Measurements from ENCODE around the gene PRTN3. TPM values are rescaled to one million over a fixed set of nuclear protein-coding genes. Genes with fewer than 3 reads are reported as not detected.

The PRTN3 gene
- total and polyA plus RNA-seq, 3 donors from 2014 or later = 1.0 to 1.8 TPM; not detected in 1

DNA sequence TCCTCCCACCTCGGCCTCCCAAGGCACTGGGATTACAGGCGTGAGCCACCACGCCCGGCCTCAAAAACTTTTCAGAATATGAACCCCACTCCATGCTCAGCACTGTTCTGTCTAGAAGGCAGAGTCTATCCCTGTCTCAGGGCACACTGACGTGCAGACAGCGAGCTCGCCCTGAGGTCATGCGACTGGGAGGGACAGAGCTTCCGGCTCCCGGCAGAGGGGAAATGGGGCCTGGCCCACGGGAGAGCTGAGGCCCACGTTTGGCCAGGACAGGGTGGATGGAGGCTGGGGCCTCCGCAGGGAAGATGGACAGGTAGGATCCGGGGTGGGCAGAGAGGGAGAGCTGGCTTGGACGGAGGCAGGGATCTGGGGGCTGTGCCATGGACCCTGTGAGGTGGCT, 15.9 kb upstream of the PRTN3 start:
- H3K9me3 ChIP-seq = no peaks in the 10 kb centered on the region
- no peak overlapping the region for H3K27ac ChIP-seq
- no peaks in the 10 kb centered on the region for H3K4me1 ChIP-seq
- no peaks in the 10 kb centered on the region for H3K36me3 ChIP-seq (ENCODE audit: low read depth, missing control alignments)
- TF ChIP-seq POLR2A (IDR thresholded peaks at IDR 0.05) = no peak
- TF ChIP-seq, protein P1, sequence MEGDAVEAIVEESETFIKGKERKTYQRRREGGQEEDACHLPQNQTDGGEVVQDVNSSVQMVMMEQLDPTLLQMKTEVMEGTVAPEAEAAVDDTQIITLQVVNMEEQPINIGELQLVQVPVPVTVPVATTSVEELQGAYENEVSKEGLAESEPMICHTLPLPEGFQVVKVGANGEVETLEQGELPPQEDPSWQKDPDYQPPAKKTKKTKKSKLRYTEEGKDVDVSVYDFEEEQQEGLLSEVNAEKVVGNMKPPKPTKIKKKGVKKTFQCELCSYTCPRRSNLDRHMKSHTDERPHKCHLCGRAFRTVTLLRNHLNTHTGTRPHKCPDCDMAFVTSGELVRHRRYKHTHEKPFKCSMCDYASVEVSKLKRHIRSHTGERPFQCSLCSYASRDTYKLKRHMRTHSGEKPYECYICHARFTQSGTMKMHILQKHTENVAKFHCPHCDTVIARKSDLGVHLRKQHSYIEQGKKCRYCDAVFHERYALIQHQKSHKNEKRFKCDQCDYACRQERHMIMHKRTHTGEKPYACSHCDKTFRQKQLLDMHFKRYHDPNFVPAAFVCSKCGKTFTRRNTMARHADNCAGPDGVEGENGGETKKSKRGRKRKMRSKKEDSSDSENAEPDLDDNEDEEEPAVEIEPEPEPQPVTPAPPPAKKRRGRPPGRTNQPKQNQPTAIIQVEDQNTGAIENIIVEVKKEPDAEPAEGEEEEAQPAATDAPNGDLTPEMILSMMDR (IDR thresholded peaks at IDR 0.05) = no peak
- no peaks in the 10 kb centered on the region for H3K27me3 ChIP-seq
- intact Hi-C loops (cut with DNase I; ENCODE audit: low total_unique reads) = no loop called here
- no peak for DNase-seq
- WGBS, 2 donors = 81 to 89% methylated on average over 12 to 15 of the region's 15 CpGs
- no peak overlapping the region for H3K4me3 ChIP-seq

DNA sequence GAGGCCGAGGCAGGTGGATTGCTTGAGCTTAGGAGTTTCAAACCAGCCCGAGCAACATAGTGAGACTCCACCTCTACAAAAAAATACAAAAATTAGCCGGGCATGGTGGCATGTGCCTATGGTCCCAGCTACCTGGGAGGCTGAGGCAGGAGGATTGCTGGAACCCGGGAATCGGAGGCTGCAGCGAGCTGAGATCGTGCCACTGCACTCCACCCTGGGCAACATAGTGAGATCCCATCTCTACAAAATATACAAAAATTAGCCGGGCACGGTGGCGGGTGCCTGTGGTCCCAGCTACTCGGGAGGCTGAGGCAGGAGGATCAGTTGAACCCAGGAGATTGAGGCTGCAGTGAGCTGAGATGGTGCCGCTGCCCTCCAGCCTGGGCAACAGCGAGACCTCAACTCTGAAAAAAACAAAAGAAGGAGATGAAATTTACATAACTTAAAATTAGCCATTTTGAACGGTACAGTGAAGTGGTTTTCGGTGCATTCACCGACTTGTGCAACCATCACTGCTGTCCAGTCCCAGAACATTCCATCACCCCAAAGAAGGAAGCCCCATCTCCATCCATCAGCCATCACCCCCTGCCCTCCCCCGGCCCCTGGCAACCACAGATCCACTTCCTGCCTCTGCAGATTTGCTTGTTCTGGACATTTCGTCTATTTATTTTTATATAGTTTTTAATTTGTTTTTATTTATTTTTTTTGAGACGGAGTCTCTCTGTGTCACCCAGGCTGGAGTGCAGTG, 14.7 kb upstream of the PRTN3 start:
- no peak overlapping the region for H3K27ac ChIP-seq
- no peak overlapping the region for H3K4me3 ChIP-seq
- DNase-seq = no peak
- TF ChIP-seq POLR2A (IDR thresholded peaks at IDR 0.05) = no peak
- TF ChIP-seq, protein P1 (IDR thresholded peaks at IDR 0.05) = no peak
- no peaks in the 10 kb centered on the region for H3K36me3 ChIP-seq (ENCODE audit: low read depth, missing control alignments)
- intact Hi-C loops (cut with DNase I; ENCODE audit: low total_unique reads) = no loop called here
- WGBS, 2 donors = 82 to 84% methylated on average over 19 of the region's 19 CpGs
- no peaks in the 10 kb centered on the region for H3K9me3 ChIP-seq
- no peaks in the 10 kb centered on the region for H3K4me1 ChIP-seq
- H3K27me3 ChIP-seq = no peaks in the 10 kb centered on the region

GRCh38 chr19:827314-827709, 13.5 kb upstream of the PRTN3 start:
- Histone ChIP-seq H3K4me1 (no peaks in the 10 kb centered on the region), H3K27me3 (no peaks in the 10 kb centered on the region), H3K27ac (no peak overlapping the region), H3K4me3 (no peak overlapping the region), H3K36me3 (ENCODE audit: low read depth, missing control alignments) (no peaks in the 10 kb centered on the region), H3K9me3 (no peaks in the 10 kb centered on the region)
- 87 to 97% methylated on average over 7 to 11 of the region's 11 CpGs for WGBS, 2 donors
- intact Hi-C loops (cut with DNase I; ENCODE audit: low total_unique reads) = no loop called here
- no peak for DNase-seq
- TF ChIP-seq POLR2A (IDR thresholded peaks at IDR 0.05) = no peak
- TF ChIP-seq, protein P1 (IDR thresholded peaks at IDR 0.05) = no peak

- no peaks in the 10 kb centered on the region for H3K9me3 ChIP-seq
- no peak within 1 kb of the TSS for H3K27ac ChIP-seq
- no peaks in the 10 kb centered on the region for H3K4me1 ChIP-seq
- TF ChIP-seq, protein P1 (IDR thresholded peaks at IDR 0.05) = no peak
- TF ChIP-seq POLR2A (IDR thresholded peaks at IDR 0.05) = no peak
- DNase-seq = no peak
- H3K4me3 ChIP-seq = no peak within 1 kb of the TSS
- no peaks in the 10 kb centered on the region for H3K36me3 ChIP-seq (ENCODE audit: low read depth, missing control alignments)
- intact Hi-C loops (cut with DNase I; ENCODE audit: low total_unique reads) = no loop called here
- H3K27me3 ChIP-seq = no peaks in the 10 kb centered on the region
- 76 to 77% methylated on average over 5 to 33 of the region's 33 CpGs for WGBS, 2 donors
Observed at GRCh38 chr19:827710-828321, 13.0 kb upstream of the PRTN3 start, which contains the start of gene AZU1. Gene AZU1 (plus strand): TSS chr19:827837. CDS start chr19:827847, 10 bp downstream.
